ENCODE results near the gene POMP. TPM values are rescaled to one million over a fixed set of nuclear protein-coding genes. Genes with fewer than 3 reads are reported as not detected.

Gene POMP
- total and polyA plus RNA-seq, 2 of the 4 experiments (the other 2 are of a cell fraction) = 60.2 to 68.4 TPM

DNA sequence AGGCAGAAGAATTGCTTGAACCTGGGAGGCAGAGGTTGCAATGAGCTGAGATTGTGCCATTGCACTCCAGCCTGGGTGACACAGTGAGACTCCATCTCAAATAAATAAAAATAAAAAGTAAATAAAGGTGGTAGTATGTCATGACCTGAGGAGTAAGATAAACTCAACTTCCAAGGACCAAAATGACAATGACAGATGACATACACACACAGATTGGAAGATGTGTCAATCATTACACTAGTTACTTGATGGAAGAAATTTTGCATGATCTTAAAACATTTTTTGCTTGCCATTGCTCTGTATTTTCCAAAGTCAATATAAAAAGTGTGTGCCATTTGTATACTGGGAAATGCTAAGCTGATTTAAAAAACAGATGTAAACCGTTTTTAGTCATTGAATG is 55.7 kb downstream of the POMP start:
- no peak overlapping the region for H3K23ac ChIP-seq (ENCODE audit: low read depth, low read length)

More for the DNA sequence above, 55.7 kb downstream of the POMP start:
- no peak for ATAC-seq (ENCODE audit: low read depth)
- dilution Hi-C loops (cut with HindIII; ENCODE audit: low sequenced_read_pairs, unreplicated experiment) = no loop called here
- Histone ChIP-seq H3K27ac (ENCODE audit: insufficient read depth, low read length) (no peak overlapping the region), H4K20me1 (ENCODE audit: insufficient read depth, low read length) (no peaks in the 10 kb centered on the region), H3K14ac (replicated peaks; ENCODE audit: low read depth, low read length) (no peak overlapping the region), H4K91ac (ENCODE audit: insufficient read depth, low read depth, low read length) (no peak overlapping the region), H3K79me1 (ENCODE audit: low read depth in 1 of 2, low read length in 2 of 2) (no peaks in the 10 kb centered on the region), H3K9ac (ENCODE audit: low read depth, low read length) (no peak overlapping the region), H2BK15ac (ENCODE audit: low read depth, low read length) (no peak overlapping the region), H2AK5ac (ENCODE audit: low read depth, low read length) (no peak overlapping the region), H2BK5ac (ENCODE audit: low read depth, low read length, poor library complexity, severe bottlenecking) (no peak overlapping the region), H2BK120ac (ENCODE audit: low read depth, low read length) (no peak overlapping the region), H4K5ac (ENCODE audit: low read depth, low read length) (no peak overlapping the region), H2AK9ac (replicated peaks; ENCODE audit: low read depth, low read length, poor library complexity) (no peak overlapping the region), H3K4ac (ENCODE audit: low read depth, low read length) (no peak overlapping the region), H3K9me1 (ENCODE audit: insufficient read depth, low read length) (peaks cover 4% of the 10 kb centered on the region; the same call in 1 of the 2 replicates), H3K56ac (ENCODE audit: extremely low read depth, insufficient read depth, low read length) (no peak overlapping the region), H2BK20ac (ENCODE audit: low read depth, low read length) (no peak overlapping the region), H3K27me3 (ENCODE audit: control insufficient read depth, insufficient read depth, low read length) (no peaks in the 10 kb centered on the region), H3K18ac (ENCODE audit: low read depth, low read length) (no peak overlapping the region), H4K8ac (ENCODE audit: low read depth in 2 of 2, low read length in 2 of 2) (no peak overlapping the region), H3K4me2 (ENCODE audit: low read depth, low read length) (no peak overlapping the region), H2AFZ (replicated peaks; ENCODE audit: low read length, poor library complexity) (no peak overlapping the region), H3K4me3 (ENCODE audit: insufficient read depth, low read depth, low read length) (no peak overlapping the region), H3K4me1 (ENCODE audit: control insufficient read depth, insufficient read depth, low read length) (peaks cover 8% of the 10 kb centered on the region), H3K9me3 (ENCODE audit: control insufficient read depth, insufficient read depth, low read length) (no peaks in the 10 kb centered on the region), H3K36me3 (ENCODE audit: control insufficient read depth, insufficient read depth, low read length) (no peaks in the 10 kb centered on the region)
- intact Hi-C loops (cut with micrococcal nuclease) = loop anchor here (5.0 kb wide), 1 partner anchor 38 kb away; no protein-coding TSS in a partner anchor
- BruUV-seq (replicated peaks) = no TSS peak
- ChIA-PET CTCF (no interaction called here), POLR2A (ENCODE audit: unreplicated experiment) (no interaction called here)
- 75% methylated on average over 1 of the region's 1 CpG; no CpG with 5 or more reads in 1 of the 2 experiments for WGBS, 2 experiments (ENCODE audit: extremely low coverage in 2 of 2, insufficient read length in 1 of 2)
- DNase-seq = no peak
- in situ Hi-C loops (cut with MboI; ENCODE audit: low sequenced_read_pairs) = no loop called here
- TF ChIP-seq, protein P1, sequence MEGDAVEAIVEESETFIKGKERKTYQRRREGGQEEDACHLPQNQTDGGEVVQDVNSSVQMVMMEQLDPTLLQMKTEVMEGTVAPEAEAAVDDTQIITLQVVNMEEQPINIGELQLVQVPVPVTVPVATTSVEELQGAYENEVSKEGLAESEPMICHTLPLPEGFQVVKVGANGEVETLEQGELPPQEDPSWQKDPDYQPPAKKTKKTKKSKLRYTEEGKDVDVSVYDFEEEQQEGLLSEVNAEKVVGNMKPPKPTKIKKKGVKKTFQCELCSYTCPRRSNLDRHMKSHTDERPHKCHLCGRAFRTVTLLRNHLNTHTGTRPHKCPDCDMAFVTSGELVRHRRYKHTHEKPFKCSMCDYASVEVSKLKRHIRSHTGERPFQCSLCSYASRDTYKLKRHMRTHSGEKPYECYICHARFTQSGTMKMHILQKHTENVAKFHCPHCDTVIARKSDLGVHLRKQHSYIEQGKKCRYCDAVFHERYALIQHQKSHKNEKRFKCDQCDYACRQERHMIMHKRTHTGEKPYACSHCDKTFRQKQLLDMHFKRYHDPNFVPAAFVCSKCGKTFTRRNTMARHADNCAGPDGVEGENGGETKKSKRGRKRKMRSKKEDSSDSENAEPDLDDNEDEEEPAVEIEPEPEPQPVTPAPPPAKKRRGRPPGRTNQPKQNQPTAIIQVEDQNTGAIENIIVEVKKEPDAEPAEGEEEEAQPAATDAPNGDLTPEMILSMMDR (conservative IDR thresholded peaks at IDR 0.05; ENCODE audit: low read depth, low read length) = no peak
- TF ChIP-seq RFX5 (IDR thresholded peaks at IDR 0.05; ENCODE audit: low read depth, low read length) = no peak
- no peak for TF ChIP-seq MXI1 (IDR thresholded peaks at IDR 0.05; ENCODE audit: borderline replicate concordance, low read depth, low read length)
- no peak for TF ChIP-seq SMC3 (IDR thresholded peaks at IDR 0.05; ENCODE audit: low read depth, low read length)
- no peak for TF ChIP-seq FOS (IDR thresholded peaks at IDR 0.05; ENCODE audit: low read depth, low read length)
- no peak for TF ChIP-seq BHLHE40 (IDR thresholded peaks at IDR 0.05; ENCODE audit: low read depth, low read length)
- TF ChIP-seq MAFK (IDR thresholded peaks at IDR 0.05; ENCODE audit: low read depth, low read length) = no peak
- TF ChIP-seq CEBPB (IDR thresholded peaks at IDR 0.05; ENCODE audit: low read depth, low read length) = no peak
- no peak for TF ChIP-seq RCOR1 (IDR thresholded peaks at IDR 0.05; ENCODE audit: insufficient replicate concordance, low read length)
- no peak for TF ChIP-seq NFE2L2 (IDR thresholded peaks at IDR 0.05; ENCODE audit: low read depth, low read length)
- TF ChIP-seq USF2 (IDR thresholded peaks at IDR 0.05; ENCODE audit: low read depth, low read length) = no peak
- no peak for TF ChIP-seq CHD1 (IDR thresholded peaks at IDR 0.05; ENCODE audit: low read depth, low read length)
- TF ChIP-seq MAZ (IDR thresholded peaks at IDR 0.05; ENCODE audit: borderline replicate concordance, low read depth, low read length) = no peak
- TF ChIP-seq POLR2A (IDR thresholded peaks at IDR 0.05; ENCODE audit: low read depth, low read length) = no peak
- TF ChIP-seq, protein P2, sequence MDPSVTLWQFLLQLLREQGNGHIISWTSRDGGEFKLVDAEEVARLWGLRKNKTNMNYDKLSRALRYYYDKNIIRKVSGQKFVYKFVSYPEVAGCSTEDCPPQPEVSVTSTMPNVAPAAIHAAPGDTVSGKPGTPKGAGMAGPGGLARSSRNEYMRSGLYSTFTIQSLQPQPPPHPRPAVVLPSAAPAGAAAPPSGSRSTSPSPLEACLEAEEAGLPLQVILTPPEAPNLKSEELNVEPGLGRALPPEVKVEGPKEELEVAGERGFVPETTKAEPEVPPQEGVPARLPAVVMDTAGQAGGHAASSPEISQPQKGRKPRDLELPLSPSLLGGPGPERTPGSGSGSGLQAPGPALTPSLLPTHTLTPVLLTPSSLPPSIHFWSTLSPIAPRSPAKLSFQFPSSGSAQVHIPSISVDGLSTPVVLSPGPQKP (IDR thresholded peaks at IDR 0.05; ENCODE audit: borderline replicate concordance, low read depth, low read length) = no peak
- TF ChIP-seq RAD21 (IDR thresholded peaks at IDR 0.05; ENCODE audit: low read length) = no peak

Measured in IMR-90 (cell line).